Measurements from ENCODE around the gene GFAP. TPM values are rescaled to one million over a fixed set of nuclear protein-coding genes. Genes with fewer than 3 reads are reported as not detected.
A peak's percentile ranks its signal among the peaks of the same experiment; 100 is the strongest.

Gene GFAP
- total RNA-seq, 1 donor from 2014 or later, result 4.7 TPM

DNA sequence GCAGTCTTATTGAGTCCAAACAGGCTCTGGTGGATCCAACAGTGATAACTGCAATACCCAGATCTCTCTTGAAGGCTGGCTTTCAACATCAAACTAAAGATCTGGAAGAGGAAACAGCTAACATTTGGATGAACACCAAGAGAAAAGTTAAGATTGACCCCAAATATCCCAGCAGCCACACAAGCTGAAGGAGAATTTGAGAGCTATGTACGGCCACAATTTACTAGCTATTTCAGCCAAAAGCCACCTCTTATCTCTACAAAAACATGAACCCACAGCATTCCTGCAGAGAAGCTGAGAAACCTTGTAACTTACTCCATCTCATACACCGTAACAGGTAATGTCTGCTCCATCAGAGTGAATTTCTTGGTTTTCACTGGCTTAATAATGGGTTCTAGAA, 30.4 kb downstream of the GFAP start:
- DNase-seq (no peak), ATAC-seq (ENCODE audit: poor library complexity) (no peak)
- intact Hi-C loops (cut with DNase I), result no loop called here

DNA sequence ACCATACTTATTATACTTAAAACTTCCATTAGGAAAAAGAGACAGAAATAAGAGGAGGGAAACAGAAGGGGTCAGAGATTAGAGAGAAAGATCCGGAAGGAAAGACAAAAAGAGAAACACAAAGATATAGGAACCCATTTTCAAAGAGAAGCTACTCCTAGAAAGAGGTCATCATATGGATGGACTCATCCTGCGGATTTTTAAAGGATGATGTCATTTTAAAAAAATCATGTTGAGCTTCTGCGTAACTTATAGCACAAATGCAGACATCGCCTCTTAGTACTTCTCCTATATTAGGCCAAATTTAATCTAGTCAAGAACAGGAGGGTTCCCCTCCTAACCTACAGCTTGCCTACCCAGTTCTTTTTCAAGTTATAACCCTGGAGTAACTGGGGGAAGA, 34.2 kb downstream of the GFAP start:
- no peak for ATAC-seq (ENCODE audit: poor library complexity)
- no peak for DNase-seq

DNA sequence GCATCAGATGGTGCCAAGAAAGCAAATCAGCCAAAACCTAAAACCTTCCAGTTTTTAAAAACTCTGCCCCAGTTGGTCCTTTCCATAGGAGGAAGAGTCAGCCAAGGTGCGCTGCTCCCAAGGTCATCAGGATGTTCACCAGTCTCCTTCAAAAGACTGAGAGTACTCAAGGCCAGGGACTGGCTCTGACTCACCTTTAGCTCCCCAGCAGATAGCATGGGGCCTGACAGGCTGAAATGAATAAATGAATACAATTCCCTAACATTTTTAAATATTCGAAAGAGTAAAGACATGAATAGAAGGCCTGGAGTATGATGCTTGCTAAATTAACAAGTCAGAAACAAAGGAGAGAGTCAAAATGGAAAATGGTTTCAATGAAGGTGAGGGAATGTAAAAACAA, 35.2 kb downstream of the GFAP start:
- no peak for DNase-seq
- ATAC-seq (ENCODE audit: poor library complexity), result no peak
- intact Hi-C loops (cut with DNase I), result no loop called here

More for the DNA sequence above, 34.2 kb downstream of the GFAP start:
- intact Hi-C loops (cut with DNase I), result no loop called here

DNA sequence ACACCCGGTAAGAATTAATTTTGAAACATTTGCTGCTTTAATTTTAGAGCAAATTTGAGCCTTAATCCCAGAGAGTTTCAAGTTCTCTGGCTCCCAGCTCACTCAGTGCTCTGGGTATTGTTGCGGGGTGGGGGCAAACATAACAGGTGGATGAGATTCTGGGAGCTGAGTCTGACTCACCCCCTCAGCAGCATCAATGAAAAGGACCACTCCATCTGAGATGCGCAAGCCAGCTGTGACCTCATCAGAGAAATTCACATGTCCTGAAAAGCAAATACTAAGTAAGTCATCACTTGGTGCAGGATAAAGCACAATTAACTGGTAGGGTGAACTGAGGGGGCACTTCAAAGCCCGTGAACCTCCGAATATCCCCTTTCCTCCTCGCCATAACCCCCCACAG, 35.9 kb downstream of the GFAP start:
- intact Hi-C loops (cut with DNase I), result no loop called here
- DNase-seq, result no peak
- no peak for ATAC-seq (ENCODE audit: poor library complexity)

DNA sequence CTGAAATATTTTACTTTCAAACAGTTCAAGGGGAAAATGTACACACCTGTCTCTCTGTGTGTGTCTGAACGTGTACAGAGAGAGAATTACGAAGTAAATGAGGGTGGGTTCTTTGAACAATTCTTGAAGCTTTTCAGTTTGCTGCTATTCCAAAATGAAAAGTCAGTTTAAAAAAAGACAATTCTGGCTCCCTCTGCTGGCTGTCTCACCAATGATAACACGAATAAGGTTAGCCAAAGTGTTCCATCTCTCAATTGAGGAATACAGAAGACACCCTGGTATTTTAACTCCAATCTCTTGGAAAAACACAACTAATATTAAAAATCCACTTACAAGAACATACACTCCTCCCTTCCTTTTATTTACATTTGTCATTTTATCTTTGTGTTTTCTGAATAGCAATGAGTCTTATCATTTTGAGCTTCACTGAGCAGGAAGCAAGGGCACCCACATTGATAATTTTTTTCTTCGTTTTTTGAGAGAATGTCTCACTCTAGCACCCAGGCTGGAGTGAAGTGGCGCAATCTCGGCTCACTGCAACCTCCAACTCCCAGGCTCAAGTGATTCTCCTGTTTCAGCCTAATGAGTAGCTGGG, 36.6 kb downstream of the GFAP start:
- ATAC-seq (ENCODE audit: poor library complexity) (peak; percentile 45), DNase-seq (no peak)
- intact Hi-C loops (cut with DNase I), result no loop called here

DNA sequence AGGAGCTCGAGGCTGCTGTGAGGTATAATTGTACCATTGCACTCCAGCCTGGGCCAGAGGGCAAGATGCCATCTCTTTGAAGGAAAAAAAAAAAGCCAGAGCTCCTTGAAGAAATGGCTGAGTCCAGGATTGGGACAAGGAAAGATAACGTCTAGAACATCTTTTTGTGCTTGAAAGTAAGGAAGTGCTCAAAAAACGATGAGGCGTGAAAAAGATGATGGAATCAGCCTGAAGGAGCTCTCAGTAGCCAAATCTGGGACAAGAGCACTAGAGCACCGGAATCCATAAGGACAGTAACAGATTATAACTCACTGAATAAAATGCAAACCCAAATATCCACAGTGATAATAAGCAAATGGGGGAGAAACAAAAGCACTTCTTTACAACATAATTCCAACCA, 38.2 kb downstream of the GFAP start:
- DNase-seq (no peak), ATAC-seq (ENCODE audit: poor library complexity) (no peak)
- intact Hi-C loops (cut with DNase I), result no loop called here

DNA sequence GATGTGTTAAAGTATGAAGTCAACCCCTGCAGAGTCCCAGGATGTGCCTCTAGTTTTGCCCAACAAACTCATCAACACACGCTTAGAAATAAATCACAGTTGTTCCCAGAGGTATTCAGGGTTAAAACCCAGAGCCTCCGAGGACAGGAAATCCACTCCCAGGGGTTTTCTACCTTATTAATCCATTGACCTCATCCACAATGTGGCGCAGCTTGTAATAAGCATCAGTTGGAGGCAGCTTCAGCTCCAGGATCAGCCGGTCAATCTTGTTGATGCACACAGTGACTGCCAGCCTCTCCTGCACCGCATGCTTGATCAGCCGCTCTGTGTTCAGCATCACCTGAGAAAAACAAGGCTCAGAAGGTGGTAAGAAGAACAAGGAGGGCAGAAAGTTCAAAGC, 39.5 kb downstream of the GFAP start:
- DNase-seq, result no peak
- intact Hi-C loops (cut with DNase I), result no loop called here
- ATAC-seq (ENCODE audit: poor library complexity), result no peak

DNA sequence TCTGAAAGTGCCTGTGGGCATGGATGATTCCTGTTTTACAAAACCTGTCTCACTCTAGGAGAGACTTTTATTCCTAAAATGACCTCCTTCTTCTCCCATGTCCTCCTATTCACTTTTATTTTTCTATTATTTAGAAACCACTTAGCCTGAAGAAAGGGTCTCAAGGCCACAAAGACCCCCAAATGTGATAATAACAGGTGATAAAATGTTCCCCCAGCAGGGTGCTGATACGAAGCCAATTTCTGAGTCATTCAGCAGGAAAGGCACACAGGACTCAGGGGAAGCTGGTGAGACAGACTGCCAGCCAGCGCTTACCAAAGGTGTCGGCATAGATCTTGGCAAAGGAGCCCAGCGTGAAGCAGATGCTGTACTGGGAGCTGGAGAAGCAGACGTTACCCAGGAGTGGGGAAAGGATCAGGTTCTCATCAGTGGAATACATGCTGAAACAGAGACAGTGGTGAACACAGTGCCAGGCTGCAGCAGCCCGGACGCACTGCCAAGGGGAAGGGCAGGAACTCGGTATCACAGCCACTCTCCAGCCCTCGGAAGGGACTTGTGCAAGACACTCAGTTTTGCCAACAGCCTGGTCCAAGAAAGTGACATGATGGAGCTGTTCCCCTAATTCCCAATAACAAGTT, 43.0 kb downstream of the GFAP start:
- ATAC-seq (ENCODE audit: poor library complexity) (peak; percentile 86), DNase-seq (peak; percentile 66)
- intact Hi-C loops (cut with DNase I), result no loop called here

DNA sequence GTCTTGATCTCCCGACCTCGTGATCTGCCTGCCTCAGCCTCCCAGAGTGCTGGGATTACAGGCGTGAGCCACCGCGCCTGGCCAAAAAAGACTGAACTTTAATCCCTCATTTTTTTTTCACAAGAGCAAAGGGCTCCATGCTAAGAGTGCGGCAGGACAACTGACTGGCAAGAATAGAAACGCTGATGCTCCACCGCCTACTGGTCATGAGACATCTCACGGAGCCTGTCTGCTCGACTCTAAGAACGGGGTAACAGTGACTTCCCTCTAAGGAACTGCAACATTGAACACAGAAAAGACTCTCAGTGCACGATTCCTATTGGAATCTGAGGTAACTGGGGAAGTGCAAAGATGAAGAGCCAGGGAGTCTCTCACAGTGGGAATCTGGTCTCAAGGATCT, 43.7 kb downstream of the GFAP start:
- intact Hi-C loops (cut with DNase I), result no loop called here
- DNase-seq, result no peak
- ATAC-seq (ENCODE audit: poor library complexity), result no peak

DNA sequence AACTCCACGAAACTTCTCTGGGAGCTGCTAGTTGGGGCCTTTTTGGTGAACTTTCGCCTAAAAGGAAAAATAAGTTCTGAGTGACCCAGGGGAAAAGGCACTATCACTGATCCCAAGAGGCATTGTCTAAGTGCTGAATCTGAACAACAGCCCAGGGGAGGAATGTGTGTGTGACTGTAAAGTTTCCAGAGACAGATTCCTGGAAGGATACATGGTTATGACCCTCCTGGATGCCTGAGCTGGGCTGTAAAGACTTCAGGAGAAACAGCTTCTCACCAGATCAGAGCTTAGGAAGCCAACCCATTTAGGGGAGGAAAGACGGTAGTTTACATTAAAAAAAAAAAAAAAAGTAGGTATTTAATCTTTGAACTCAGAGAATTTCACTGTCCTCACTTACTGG, 47.5 kb downstream of the GFAP start:
- intact Hi-C loops (cut with DNase I), result no loop called here
- DNase-seq, result no peak
- no peak for ATAC-seq (ENCODE audit: poor library complexity)

DNA sequence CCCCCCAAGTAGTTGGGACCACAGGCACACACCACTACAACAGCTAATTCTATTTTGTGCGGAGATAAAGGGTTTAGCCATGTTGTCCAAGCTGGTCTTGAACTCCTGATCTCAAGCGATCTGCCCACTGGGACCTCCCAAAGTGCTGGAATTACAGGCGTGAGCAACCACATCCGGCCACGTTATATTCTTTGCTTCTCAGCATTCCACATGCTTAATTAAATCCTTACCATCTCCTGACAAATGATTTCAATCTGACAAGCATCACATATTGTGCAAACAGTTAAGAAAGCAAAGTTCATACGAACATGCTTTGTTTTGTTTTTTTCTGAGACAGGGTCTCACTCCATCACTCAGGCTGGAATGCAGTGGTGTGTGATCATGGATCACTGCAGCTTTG, 49.4 kb downstream of the GFAP start:
- DNase-seq, result no peak
- intact Hi-C loops (cut with DNase I), result loop anchor here (2.0 kb wide), 1 partner anchor 91 kb away; no protein-coding TSS in a partner anchor
- ATAC-seq (ENCODE audit: poor library complexity), result no peak

DNA sequence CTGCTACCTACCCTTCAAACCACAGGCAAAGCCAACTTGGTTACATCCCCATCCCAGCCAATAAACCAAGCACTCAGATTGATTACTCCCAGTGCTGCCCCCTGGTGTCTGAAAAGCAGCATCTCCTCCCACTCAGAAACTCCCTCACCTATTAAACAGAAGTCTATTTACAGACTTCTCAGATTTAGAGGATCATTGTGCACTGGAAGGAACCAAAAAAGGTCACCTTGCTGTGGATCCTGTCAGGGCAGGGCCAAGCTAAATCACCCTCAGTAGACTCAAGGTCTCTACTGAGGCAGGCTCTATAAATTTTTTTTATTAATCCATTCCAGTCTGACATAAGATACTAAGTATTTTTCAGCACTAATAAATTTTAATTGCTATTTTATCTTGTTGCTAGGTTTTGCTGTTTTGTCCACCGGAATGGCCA, 50.1 kb downstream of the GFAP start:
- ATAC-seq (ENCODE audit: poor library complexity) (peak; percentile 82), DNase-seq (peak; percentile 67)
- intact Hi-C loops (cut with DNase I), result loop anchor here (2.0 kb wide), 1 partner anchor 90 kb away; no protein-coding TSS in a partner anchor

DNA sequence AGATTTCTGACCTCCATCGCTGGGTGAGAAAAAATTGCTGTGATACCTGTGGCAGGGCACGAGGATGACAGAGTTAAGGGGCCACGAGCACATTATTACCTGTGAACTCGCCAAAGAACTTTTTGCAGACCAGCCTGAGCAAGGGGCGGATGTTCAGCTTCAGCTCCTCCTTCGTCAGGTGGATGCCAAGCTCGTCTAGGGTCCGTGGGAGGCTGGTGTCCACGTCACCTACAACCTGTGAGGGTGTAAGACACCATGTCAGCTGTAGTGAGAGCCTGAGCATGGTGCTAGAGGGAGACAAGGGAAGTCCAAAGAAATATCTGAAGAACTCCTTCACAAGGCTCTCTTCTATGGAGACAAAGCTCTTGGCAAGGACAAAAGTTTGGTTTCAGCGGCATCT, 50.5 kb downstream of the GFAP start:
- ATAC-seq (ENCODE audit: poor library complexity) (peak; percentile 13), DNase-seq (no peak)
- intact Hi-C loops (cut with DNase I), result loop anchor here (2.0 kb wide), 1 partner anchor 90 kb away; no protein-coding TSS in a partner anchor

DNA sequence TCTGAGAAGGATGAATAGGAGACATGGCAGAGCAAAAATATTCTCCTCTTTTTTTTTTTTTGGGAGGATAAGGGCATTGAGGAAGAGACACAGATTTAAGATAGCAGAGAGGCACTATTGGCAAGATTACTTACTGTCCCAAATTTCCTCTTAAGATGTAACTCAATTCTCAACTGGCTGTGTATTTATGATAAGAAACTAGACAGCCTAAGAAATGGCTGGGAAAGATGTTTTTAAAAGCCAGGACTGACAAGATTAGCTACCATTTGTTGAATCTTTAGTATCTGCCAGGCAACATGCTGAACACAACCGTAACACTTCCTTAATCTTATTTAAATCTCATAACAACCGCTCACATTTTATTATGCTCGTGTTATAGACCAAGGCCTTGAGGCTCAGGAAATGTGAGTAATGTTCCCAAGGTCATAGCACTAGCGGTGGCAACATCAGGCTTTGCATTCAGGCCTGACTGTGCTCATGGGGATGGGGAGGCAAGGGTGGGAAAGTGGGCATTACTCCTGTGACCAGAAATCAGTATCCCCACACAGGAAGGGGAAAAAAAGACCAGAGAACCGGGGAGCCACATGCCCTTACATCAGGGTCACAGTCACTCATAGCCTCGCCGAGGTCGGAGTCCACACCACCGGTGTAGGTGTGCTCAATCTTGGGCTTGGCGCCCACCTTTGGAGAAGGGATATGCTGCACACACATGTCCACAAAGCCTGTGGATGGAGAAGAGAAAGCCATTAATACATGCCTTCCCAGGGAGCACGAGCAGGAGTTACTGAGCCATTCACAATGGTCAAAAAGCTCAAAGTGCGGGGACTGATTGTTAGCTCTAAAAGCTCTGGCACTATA, 52.0 kb downstream of the GFAP start:
- no peak for ATAC-seq (ENCODE audit: poor library complexity)
- no peak for DNase-seq
- intact Hi-C loops (cut with DNase I), result no loop called here

DNA sequence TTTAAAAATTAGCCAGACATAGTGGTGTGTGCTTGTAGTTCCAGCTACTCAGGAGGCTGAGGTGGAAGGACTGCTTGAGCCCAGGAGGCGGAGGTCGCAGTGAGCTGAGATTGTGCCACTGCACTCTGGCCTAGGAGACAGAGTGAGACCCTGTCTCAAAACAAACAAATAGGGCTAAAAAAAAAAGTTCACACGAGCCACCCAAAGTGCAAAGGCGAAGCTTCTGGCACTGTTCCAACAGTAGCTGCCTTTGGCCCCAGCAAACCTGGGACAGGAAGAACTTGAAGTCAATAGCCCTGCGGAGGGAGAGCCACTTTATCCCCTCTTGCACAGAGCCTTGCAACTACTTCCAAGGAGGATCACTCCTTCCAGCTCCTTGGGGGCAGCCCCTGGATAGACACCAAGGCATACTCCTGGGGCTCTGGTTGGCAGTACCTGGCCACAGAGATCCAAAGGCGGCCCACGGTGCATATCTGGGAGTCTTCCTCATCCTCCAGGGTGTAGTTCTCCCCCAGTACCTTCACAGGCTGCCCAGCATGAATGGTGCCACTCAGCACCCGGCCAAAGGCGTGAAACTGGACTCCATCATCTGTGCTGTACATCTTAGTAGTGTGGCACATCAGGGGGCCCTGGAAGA, 52.9 kb downstream of the GFAP start:
- intact Hi-C loops (cut with DNase I), result no loop called here
- DNase-seq (no peak), ATAC-seq (ENCODE audit: poor library complexity) (no peak)

DNA sequence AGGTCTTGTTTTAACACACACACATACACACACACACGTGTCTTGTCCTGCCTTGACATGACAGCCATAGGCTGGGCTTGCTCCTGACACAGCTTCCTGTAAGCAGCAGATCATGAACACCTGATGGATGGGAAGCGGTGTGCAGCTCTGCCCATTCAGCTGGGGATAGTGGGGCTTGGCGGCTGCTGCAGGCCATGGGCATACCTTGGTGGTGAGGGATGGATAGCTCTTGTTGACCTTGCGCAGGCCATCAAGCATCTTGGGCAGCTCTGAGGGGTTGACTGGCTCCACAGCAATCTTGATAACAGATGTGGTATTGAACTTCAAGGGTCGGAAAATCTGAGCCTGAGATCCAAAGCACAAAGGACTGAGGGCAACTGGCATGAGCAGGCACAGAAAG, 55.6 kb downstream of the GFAP start:
- DNase-seq (no peak), ATAC-seq (ENCODE audit: poor library complexity) (no peak)
- intact Hi-C loops (cut with DNase I), result no loop called here

DNA sequence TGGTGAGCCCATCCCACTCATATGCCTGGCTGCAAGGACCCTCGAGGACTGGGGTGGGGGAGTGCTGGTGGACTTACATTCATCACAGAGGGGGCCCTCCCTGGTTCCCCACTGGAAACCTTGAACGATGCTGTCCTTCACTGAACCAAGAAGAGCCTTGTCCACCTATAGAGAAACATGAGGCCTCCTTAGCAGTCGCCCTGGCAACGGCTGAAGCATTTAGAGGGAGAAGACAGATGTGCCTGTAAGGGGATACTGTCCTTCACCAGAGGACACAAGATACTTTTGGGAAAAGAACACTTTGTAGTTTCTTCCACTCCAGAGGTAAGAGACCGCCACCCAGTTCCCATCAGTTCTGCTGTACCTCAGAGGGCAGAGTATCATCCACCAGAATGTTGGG, 61.1 kb downstream of the GFAP start:
- intact Hi-C loops (cut with DNase I), result no loop called here
- DNase-seq, result no peak
- ATAC-seq (ENCODE audit: poor library complexity), result no peak
